Measurements from ENCODE around the gene EVI2B. TPM values are rescaled to one million over a fixed set of nuclear protein-coding genes. Genes with fewer than 3 reads are reported as not detected.
A peak's percentile ranks its signal among the peaks of the same experiment; 100 is the strongest.

The EVI2B gene, protein sequence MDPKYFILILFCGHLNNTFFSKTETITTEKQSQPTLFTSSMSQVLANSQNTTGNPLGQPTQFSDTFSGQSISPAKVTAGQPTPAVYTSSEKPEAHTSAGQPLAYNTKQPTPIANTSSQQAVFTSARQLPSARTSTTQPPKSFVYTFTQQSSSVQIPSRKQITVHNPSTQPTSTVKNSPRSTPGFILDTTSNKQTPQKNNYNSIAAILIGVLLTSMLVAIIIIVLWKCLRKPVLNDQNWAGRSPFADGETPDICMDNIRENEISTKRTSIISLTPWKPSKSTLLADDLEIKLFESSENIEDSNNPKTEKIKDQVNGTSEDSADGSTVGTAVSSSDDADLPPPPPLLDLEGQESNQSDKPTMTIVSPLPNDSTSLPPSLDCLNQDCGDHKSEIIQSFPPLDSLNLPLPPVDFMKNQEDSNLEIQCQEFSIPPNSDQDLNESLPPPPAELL
- total RNA-seq = 10 to 100 TPM in 2 of 3 donors, 1 to 10 TPM in 1; 5.9 to 38.1 (median 10.2) TPM

DNA sequence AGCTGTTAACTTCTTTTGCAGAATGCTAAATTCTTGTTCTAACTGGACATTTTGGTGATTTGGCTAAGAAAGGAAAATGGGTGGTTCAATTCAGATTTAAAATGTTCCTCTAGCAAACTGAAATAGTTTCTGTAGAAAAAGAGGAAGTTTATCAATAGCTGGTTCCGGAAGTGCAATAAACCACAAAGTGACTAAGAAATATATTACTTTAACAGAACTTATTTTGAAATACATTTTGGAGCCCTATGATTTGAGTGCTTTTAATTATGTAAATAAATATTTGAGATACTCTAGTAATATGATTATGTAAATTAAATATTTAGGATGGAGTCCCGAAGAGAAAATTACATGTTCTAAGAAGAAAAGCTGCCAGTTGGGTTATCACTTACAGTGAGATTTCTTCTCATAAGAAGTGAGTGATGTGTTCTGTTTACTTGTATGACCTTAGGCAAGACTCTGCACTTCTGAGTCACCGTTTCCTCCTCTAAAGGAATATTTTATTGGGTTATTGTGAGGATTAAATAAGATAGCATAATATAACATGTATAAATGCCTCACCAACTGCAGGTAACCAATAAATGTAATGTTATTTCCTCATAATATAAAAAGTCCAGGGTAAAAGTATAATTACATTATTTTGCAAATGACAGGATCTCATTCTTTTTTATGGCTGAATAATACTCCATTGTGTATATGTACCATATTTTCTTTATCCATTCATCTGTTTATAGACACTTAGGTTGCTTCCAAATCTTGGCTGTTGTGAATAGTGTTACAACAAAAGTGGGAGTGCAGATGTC, at the start of gene EVI2B:
Gene EVI2B, minus strand, starts transcription at position 73 of the 800 bp plus-strand sequence. CDS start 8,445 bp downstream, outside the sequence.
- DNase-seq (ENCODE audit: low spot score in 2 of 2) = no peak
- H3K27me3 ChIP-seq = no peaks in the 10 kb centered on the region
- H3K27ac ChIP-seq = peak within 1 kb of the TSS in 1 of 2 donors; percentile 20
- peaks cover 0 to 4% of the 10 kb centered on the region in 2 donors for H3K4me1 ChIP-seq
- TF ChIP-seq, protein P1, sequence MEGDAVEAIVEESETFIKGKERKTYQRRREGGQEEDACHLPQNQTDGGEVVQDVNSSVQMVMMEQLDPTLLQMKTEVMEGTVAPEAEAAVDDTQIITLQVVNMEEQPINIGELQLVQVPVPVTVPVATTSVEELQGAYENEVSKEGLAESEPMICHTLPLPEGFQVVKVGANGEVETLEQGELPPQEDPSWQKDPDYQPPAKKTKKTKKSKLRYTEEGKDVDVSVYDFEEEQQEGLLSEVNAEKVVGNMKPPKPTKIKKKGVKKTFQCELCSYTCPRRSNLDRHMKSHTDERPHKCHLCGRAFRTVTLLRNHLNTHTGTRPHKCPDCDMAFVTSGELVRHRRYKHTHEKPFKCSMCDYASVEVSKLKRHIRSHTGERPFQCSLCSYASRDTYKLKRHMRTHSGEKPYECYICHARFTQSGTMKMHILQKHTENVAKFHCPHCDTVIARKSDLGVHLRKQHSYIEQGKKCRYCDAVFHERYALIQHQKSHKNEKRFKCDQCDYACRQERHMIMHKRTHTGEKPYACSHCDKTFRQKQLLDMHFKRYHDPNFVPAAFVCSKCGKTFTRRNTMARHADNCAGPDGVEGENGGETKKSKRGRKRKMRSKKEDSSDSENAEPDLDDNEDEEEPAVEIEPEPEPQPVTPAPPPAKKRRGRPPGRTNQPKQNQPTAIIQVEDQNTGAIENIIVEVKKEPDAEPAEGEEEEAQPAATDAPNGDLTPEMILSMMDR (IDR thresholded peaks at IDR 0.05) = no peak
- TF ChIP-seq POLR2AphosphoS5 (IDR thresholded peaks at IDR 0.05) (no peak), POLR2A (IDR thresholded peaks at IDR 0.05) (no peak)
- H3K36me3 ChIP-seq = no peaks in the 10 kb centered on the region
- peak within 1 kb of the TSS; percentile 6 to 31 (median 21) for H3K4me3 ChIP-seq
- intact Hi-C loops (cut with DNase I; ENCODE audit: low total_unique reads) = no loop called here
- H3K9me3 ChIP-seq = no peaks in the 10 kb centered on the region

GRCh38 chr17:31357839-31358394, 44.1 kb upstream of the EVI2B start:
- DNase-seq (ENCODE audit: low spot score in 2 of 2) = no peak
- Histone ChIP-seq H3K27ac (no peak overlapping the region), H3K9me3 (no peaks in the 10 kb centered on the region), H3K4me1 (no peaks in the 10 kb centered on the region), H3K36me3 (peaks cover 5% of the 10 kb centered on the region), H3K27me3 (no peaks in the 10 kb centered on the region), H3K4me3 (no peak overlapping the region)
- intact Hi-C loops (cut with DNase I; ENCODE audit: low total_unique reads) = no loop called here
- TF ChIP-seq, protein P1 (IDR thresholded peaks at IDR 0.05) = no peak
- no peak for TF ChIP-seq POLR2AphosphoS5 (IDR thresholded peaks at IDR 0.05)
- no peak for TF ChIP-seq POLR2A (IDR thresholded peaks at IDR 0.05)

DNA sequence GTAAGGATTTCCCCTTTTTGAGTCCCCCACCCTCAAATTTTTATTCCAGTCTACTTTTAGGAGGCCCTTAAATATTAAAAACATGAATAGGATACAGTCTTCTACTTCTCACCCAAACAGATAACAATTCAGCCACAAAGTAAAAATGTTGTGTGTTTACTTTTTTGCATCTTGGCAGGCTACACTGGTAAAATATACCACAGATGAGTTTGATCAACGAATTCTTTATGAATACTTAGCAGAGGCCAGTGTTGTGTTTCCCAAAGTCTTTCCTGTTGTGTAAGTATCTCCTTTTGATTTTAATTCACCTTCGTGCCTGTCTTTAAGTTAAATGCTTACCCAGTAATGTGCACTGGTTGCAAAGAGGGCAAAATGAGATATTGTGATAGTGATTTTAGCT, 43.2 kb upstream of the EVI2B start:
- Histone ChIP-seq H3K9me3 (no peaks in the 10 kb centered on the region), H3K4me3 (no peak overlapping the region), H3K27me3 (no peaks in the 10 kb centered on the region), H3K4me1 (no peaks in the 10 kb centered on the region), H3K36me3 (peaks cover 5% of the 10 kb centered on the region), H3K27ac (no peak overlapping the region)
- TF ChIP-seq POLR2AphosphoS5 (IDR thresholded peaks at IDR 0.05) (no peak), POLR2A (IDR thresholded peaks at IDR 0.05) (no peak)
- TF ChIP-seq, protein P1 (IDR thresholded peaks at IDR 0.05) = no peak
- intact Hi-C loops (cut with DNase I; ENCODE audit: low total_unique reads) = no loop called here
- DNase-seq (ENCODE audit: low spot score in 2 of 2) = no peak

GRCh38 chr17:31355935-31356334, 42.1 kb upstream of the EVI2B start:
- H3K9me3 ChIP-seq = no peaks in the 10 kb centered on the region
- no peak for DNase-seq (ENCODE audit: low spot score in 2 of 2)
- intact Hi-C loops (cut with DNase I; ENCODE audit: low total_unique reads) = no loop called here
- no peaks in the 10 kb centered on the region for H3K27me3 ChIP-seq
- peaks cover 5% of the 10 kb centered on the region for H3K36me3 ChIP-seq
- no peaks in the 10 kb centered on the region for H3K4me1 ChIP-seq
- no peak overlapping the region for H3K4me3 ChIP-seq
- no peak overlapping the region for H3K27ac ChIP-seq
- no peak for TF ChIP-seq POLR2A (IDR thresholded peaks at IDR 0.05)
- TF ChIP-seq, protein P1 (IDR thresholded peaks at IDR 0.05) = no peak
